Vagina (tissue), 2 donors: ENCODE measurements around the gene UBR2.

Experiments used
- POLR2A ChIP-seq, 2 donors: fragments of 450-650 bp; IDR thresholded peaks; one replicate each; pipeline ENCODE4 v1.6.1; 2017; ENCODE audit warnings: antibody characterized with exemption in 2 of 2, mild to moderate bottlenecking in 2 of 2, moderate library complexity in 2 of 2
- POLR2AphosphoS5 ChIP-seq, 2 donors: sonication (generic); formaldehyde crosslinking; IDR thresholded peaks; one replicate each; pipeline ENCODE4 v1.9.0; 2017; ENCODE audit warnings: antibody characterized with exemption in 2 of 2, mild to moderate bottlenecking in 2 of 2, low read depth in 1 of 2; ENCODE audit not compliant: insufficient read depth in 1 of 2
- TF ChIP-seq, protein P1 (sequence below), 3 experiments: fragments of 450-650 bp in 2 of 3; fragments of 200-600 bp in 1 of 3; sonication (generic) in 1 of 3; IDR thresholded peaks; one replicate each; pipeline ENCODE4 v1.5.1; 2017 to 2019; ENCODE audit warnings: antibody characterized with exemption in 3 of 3, mild to moderate bottlenecking in 2 of 3, moderate library complexity in 2 of 3

DNA sequence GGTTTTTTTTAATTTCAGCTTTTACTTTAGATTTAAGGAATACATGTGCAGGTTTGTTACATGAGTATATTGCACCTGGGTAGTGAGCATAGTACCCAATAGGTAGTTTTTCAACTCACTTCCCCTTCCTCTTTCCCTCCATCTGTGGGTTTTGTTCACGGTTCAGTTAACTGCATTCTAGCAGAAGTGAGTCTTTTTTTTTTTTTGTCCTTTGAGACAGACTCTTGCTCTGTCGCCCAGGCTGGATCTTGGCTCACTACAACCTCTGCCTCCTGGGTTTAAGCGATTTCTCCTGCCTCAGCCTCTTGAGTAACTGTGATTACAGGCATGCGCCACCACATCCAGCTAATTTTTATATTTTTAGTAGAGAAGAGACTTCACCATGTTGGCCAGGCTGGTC lies 8.7 kb downstream of the UBR2 start:
- TF ChIP-seq, protein P1, sequence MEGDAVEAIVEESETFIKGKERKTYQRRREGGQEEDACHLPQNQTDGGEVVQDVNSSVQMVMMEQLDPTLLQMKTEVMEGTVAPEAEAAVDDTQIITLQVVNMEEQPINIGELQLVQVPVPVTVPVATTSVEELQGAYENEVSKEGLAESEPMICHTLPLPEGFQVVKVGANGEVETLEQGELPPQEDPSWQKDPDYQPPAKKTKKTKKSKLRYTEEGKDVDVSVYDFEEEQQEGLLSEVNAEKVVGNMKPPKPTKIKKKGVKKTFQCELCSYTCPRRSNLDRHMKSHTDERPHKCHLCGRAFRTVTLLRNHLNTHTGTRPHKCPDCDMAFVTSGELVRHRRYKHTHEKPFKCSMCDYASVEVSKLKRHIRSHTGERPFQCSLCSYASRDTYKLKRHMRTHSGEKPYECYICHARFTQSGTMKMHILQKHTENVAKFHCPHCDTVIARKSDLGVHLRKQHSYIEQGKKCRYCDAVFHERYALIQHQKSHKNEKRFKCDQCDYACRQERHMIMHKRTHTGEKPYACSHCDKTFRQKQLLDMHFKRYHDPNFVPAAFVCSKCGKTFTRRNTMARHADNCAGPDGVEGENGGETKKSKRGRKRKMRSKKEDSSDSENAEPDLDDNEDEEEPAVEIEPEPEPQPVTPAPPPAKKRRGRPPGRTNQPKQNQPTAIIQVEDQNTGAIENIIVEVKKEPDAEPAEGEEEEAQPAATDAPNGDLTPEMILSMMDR (IDR thresholded peaks at IDR 0.05): no peak
- TF ChIP-seq POLR2AphosphoS5 (IDR thresholded peaks at IDR 0.05; ENCODE audit: insufficient read depth in 1 of 2, low read depth in 1 of 2): no peak
- TF ChIP-seq POLR2A (IDR thresholded peaks at IDR 0.05): no peak
